ENCODE results near the gene SPAG16.

Gene SPAG16

GRCh38 chr2:214379227-214379626 is 1095.0 kb downstream of the SPAG16 start:
- no peaks in the 10 kb centered on the region for H3K36me3 Mint-ChIP-seq
- H3K4me1 Mint-ChIP-seq = no peaks in the 10 kb centered on the region
- no peak overlapping the region for H3K27ac Mint-ChIP-seq
- H3K9me3 Mint-ChIP-seq = no peaks in the 10 kb centered on the region
- H3K4me3 Mint-ChIP-seq = no peak overlapping the region
- no peaks in the 10 kb centered on the region for H3K27me3 Mint-ChIP-seq

GRCh38 chr2:214380681-214381080 is 1096.4 kb downstream of the SPAG16 start:
- no peak overlapping the region for H3K27ac Mint-ChIP-seq
- no peaks in the 10 kb centered on the region for H3K27me3 Mint-ChIP-seq
- no peaks in the 10 kb centered on the region for H3K4me1 Mint-ChIP-seq
- no peak overlapping the region for H3K4me3 Mint-ChIP-seq
- no peaks in the 10 kb centered on the region for H3K36me3 Mint-ChIP-seq
- H3K9me3 Mint-ChIP-seq = no peaks in the 10 kb centered on the region

GRCh38 chr2:214382229-214382628 is 1098.0 kb downstream of the SPAG16 start:
- Mint-ChIP-seq H3K36me3 (no peaks in the 10 kb centered on the region), H3K4me3 (no peak overlapping the region)

GRCh38 chr2:214386720-214387119 is 1102.5 kb downstream of the SPAG16 start:
- no peak overlapping the region for H3K4me3 Mint-ChIP-seq
- H3K27ac Mint-ChIP-seq = no peak overlapping the region

More at GRCh38 chr2:214382229-214382628, 1098.0 kb downstream of the SPAG16 start:
- Mint-ChIP-seq H3K27ac (no peak overlapping the region), H3K27me3 (no peaks in the 10 kb centered on the region), H3K9me3 (no peaks in the 10 kb centered on the region), H3K4me1 (no peaks in the 10 kb centered on the region)

GRCh38 chr2:214389334-214389733 is 1105.1 kb downstream of the SPAG16 start:
- H3K9me3 Mint-ChIP-seq = no peaks in the 10 kb centered on the region

More at GRCh38 chr2:214386720-214387119, 1102.5 kb downstream of the SPAG16 start:
- Mint-ChIP-seq H3K9me3 (no peaks in the 10 kb centered on the region), H3K4me1 (no peaks in the 10 kb centered on the region), H3K36me3 (no peaks in the 10 kb centered on the region), H3K27me3 (no peaks in the 10 kb centered on the region)

GRCh38 chr2:214393796-214394195 is 1109.5 kb downstream of the SPAG16 start:
- Mint-ChIP-seq H3K27ac (no peak overlapping the region), H3K36me3 (no peaks in the 10 kb centered on the region), H3K4me3 (no peak overlapping the region), H3K9me3 (no peaks in the 10 kb centered on the region), H3K27me3 (no peaks in the 10 kb centered on the region), H3K4me1 (no peaks in the 10 kb centered on the region)

More at GRCh38 chr2:214389334-214389733, 1105.1 kb downstream of the SPAG16 start:
- Mint-ChIP-seq H3K27ac (no peak overlapping the region), H3K4me1 (no peaks in the 10 kb centered on the region), H3K27me3 (no peaks in the 10 kb centered on the region), H3K36me3 (no peaks in the 10 kb centered on the region), H3K4me3 (no peak overlapping the region)

- H3K27ac Mint-ChIP-seq = no peak overlapping the region
- H3K36me3 Mint-ChIP-seq = no peaks in the 10 kb centered on the region
- no peak overlapping the region for H3K4me3 Mint-ChIP-seq
- H3K27me3 Mint-ChIP-seq = no peaks in the 10 kb centered on the region
- no peaks in the 10 kb centered on the region for H3K9me3 Mint-ChIP-seq
- no peaks in the 10 kb centered on the region for H3K4me1 Mint-ChIP-seq
Observed at GRCh38 chr2:214395040-214395439, 1110.8 kb downstream of the SPAG16 start.

GRCh38 chr2:214401580-214401979 is 1117.3 kb downstream of the SPAG16 start:
- Mint-ChIP-seq H3K36me3 (no peaks in the 10 kb centered on the region), H3K27ac (no peak overlapping the region), H3K27me3 (no peaks in the 10 kb centered on the region), H3K9me3 (no peaks in the 10 kb centered on the region), H3K4me3 (no peak overlapping the region), H3K4me1 (no peaks in the 10 kb centered on the region)

GRCh38 chr2:214410128-214410775 is 1126.0 kb downstream of the SPAG16 start:
- Mint-ChIP-seq H3K27ac (no peak overlapping the region), H3K9me3 (no peaks in the 10 kb centered on the region), H3K4me1 (no peaks in the 10 kb centered on the region), H3K27me3 (peaks cover 4% of the 10 kb centered on the region), H3K36me3 (no peaks in the 10 kb centered on the region), H3K4me3 (no peak overlapping the region)

GRCh38 chr2:214410918-214411554 is 1126.8 kb downstream of the SPAG16 start, which contains the start of gene VWC2L:
VWC2L (plus strand) TSS chr2:214411054; CDS start chr2:214414194, 3,140 bp downstream.
- Mint-ChIP-seq H3K27ac (no peak within 1 kb of the TSS), H3K4me1 (no peaks in the 10 kb centered on the region), H3K9me3 (no peaks in the 10 kb centered on the region), H3K4me3 (no peak within 1 kb of the TSS), H3K36me3 (no peaks in the 10 kb centered on the region), H3K27me3 (peaks cover 4% of the 10 kb centered on the region)

GRCh38 chr2:214412679-214413078 is 1128.4 kb downstream of the SPAG16 start:
- no peaks in the 10 kb centered on the region for H3K36me3 Mint-ChIP-seq
- H3K27me3 Mint-ChIP-seq = peaks cover 4% of the 10 kb centered on the region
- no peaks in the 10 kb centered on the region for H3K4me1 Mint-ChIP-seq
- H3K27ac Mint-ChIP-seq = no peak overlapping the region
- no peaks in the 10 kb centered on the region for H3K9me3 Mint-ChIP-seq
- no peak overlapping the region for H3K4me3 Mint-ChIP-seq

- no peak overlapping the region for H3K4me3 Mint-ChIP-seq
- H3K27me3 Mint-ChIP-seq = no peaks in the 10 kb centered on the region
- H3K4me1 Mint-ChIP-seq = no peaks in the 10 kb centered on the region
- H3K27ac Mint-ChIP-seq = no peak overlapping the region
- H3K36me3 Mint-ChIP-seq = no peaks in the 10 kb centered on the region
- H3K9me3 Mint-ChIP-seq = no peaks in the 10 kb centered on the region
Observed at GRCh38 chr2:214436470-214436869, 1152.2 kb downstream of the SPAG16 start.

- H3K4me3 Mint-ChIP-seq = no peak overlapping the region
- no peak overlapping the region for H3K27ac Mint-ChIP-seq
- H3K27me3 Mint-ChIP-seq = peaks cover 2% of the 10 kb centered on the region
- H3K4me1 Mint-ChIP-seq = no peaks in the 10 kb centered on the region
- H3K9me3 Mint-ChIP-seq = no peaks in the 10 kb centered on the region
- H3K36me3 Mint-ChIP-seq = no peaks in the 10 kb centered on the region
Observed at GRCh38 chr2:214450118-214450894, 1166.0 kb downstream of the SPAG16 start.

GRCh38 chr2:214451516-214452275 is 1167.4 kb downstream of the SPAG16 start:
- Mint-ChIP-seq H3K27me3 (peaks cover 2% of the 10 kb centered on the region), H3K27ac (no peak overlapping the region), H3K36me3 (no peaks in the 10 kb centered on the region), H3K4me1 (no peaks in the 10 kb centered on the region), H3K4me3 (no peak overlapping the region), H3K9me3 (no peaks in the 10 kb centered on the region)
